SK-N-SH treated with all-trans-retinoic acid at 6 μM for 48 hours (cell line): ENCODE results near the gene CTNNA3.
"Not testable (repeated sequence)": the region's sequence is repeated elsewhere in the genome, so short reads cannot be mapped to it uniquely, and the experiment has no call there.

Experiments
- ATAC-seq: fragments of 200-7000 bp; cut with Tn5 transposase; 3 replicates; pipeline ENCODE4 v1.9.1; 2020; ENCODE audit warnings: mild to moderate bottlenecking, moderate library complexity
- ARNTL ChIP-seq: fragments of 450-650 bp; formaldehyde crosslinking; IDR thresholded peaks from 2 replicates; pipeline ENCODE4 v1.5.0; 2020; ENCODE audit warnings: low read depth, mild to moderate bottlenecking, moderate library complexity, borderline replicate concordance
- BACH2 ChIP-seq: fragments of 250-450 bp; sonication (Bioruptor Pico); IDR thresholded peaks from 2 replicates; pipeline ENCODE4 v1.9.0; 2021; ENCODE audit warnings: mild to moderate bottlenecking, borderline replicate concordance
- CSDC2 ChIP-seq: fragments of 250-450 bp; sonication (Bioruptor Pico); IDR thresholded peaks from 2 replicates; pipeline ENCODE4 v1.5.0; 2020; ENCODE audit warnings: mild to moderate bottlenecking, moderate library complexity
- CSRNP3 ChIP-seq: fragments of 250-450 bp; sonication (Bioruptor Pico); IDR thresholded peaks from 2 replicates; pipeline ENCODE4 v1.5.1; 2021; ENCODE audit warnings: mild to moderate bottlenecking, moderate library complexity
- ESRRG ChIP-seq: fragments of 250-450 bp; sonication (Bioruptor Pico); IDR thresholded peaks from 2 replicates; pipeline ENCODE4 v1.6.1; 2021; ENCODE audit warnings: mild to moderate bottlenecking
- GLIS3 ChIP-seq: fragments of 250-450 bp; sonication (Bioruptor Pico); IDR thresholded peaks from 2 replicates; pipeline ENCODE4 v1.5.0; 2020; ENCODE audit warnings: mild to moderate bottlenecking, moderate library complexity
- ISL1 ChIP-seq: fragments of 250-450 bp; sonication (Bioruptor Pico); IDR thresholded peaks from 2 replicates; pipeline ENCODE4 v2.1.2; 2022; ENCODE audit warnings: mild to moderate bottlenecking, moderate library complexity
- OSR1 ChIP-seq: fragments of 250-450 bp; sonication (Bioruptor Pico); IDR thresholded peaks from 2 replicates; pipeline ENCODE4 v1.8.0; 2022; ENCODE audit warnings: moderate library complexity, mild to moderate bottlenecking, inconsistent platforms
- PATZ1 ChIP-seq: fragments of 250-450 bp; sonication (Bioruptor Pico); IDR thresholded peaks from 2 replicates; pipeline ENCODE4 v1.8.0; 2020; ENCODE audit warnings: mild to moderate bottlenecking, moderate library complexity, borderline replicate concordance
- POU6F1 ChIP-seq: fragments of 250-450 bp; sonication (Bioruptor Pico); IDR thresholded peaks from 2 replicates; pipeline ENCODE4 v1.8.0; 2021; ENCODE audit warnings: low read depth, mild to moderate bottlenecking, moderate library complexity, borderline replicate concordance
- PPARA ChIP-seq: fragments of 250-450 bp; sonication (Bioruptor Pico); IDR thresholded peaks from 2 replicates; pipeline ENCODE4 v1.5.0; 2020; ENCODE audit warnings: mild to moderate bottlenecking, borderline replicate concordance
- RARB ChIP-seq: fragments of 250-450 bp; sonication (Bioruptor Pico); IDR thresholded peaks from 2 replicates; pipeline ENCODE4 v1.8.0; 2021; ENCODE audit warnings: mild to moderate bottlenecking, moderate library complexity
- SNAI2 ChIP-seq: fragments of 250-450 bp; sonication (Bioruptor Pico); IDR thresholded peaks from 2 replicates; pipeline ENCODE4 v1.5.0; 2020; ENCODE audit warnings: mild to moderate bottlenecking, moderate library complexity
- TCF4 ChIP-seq: fragments of 250-450 bp; sonication (Bioruptor Pico); IDR thresholded peaks from 2 replicates; pipeline ENCODE4 v1.8.0; 2021; ENCODE audit warnings: mild to moderate bottlenecking, moderate library complexity, borderline replicate concordance
- TOX ChIP-seq: fragments of 250-450 bp; sonication (Bioruptor Pico); IDR thresholded peaks from 2 replicates; pipeline ENCODE4 v1.8.0; 2021; ENCODE audit warnings: mild to moderate bottlenecking, moderate library complexity, borderline replicate concordance
- TSHZ2 ChIP-seq: fragments of 250-450 bp; sonication (Bioruptor Pico); IDR thresholded peaks from 2 replicates; pipeline ENCODE4 v1.5.0; 2020; ENCODE audit warnings: mild to moderate bottlenecking, moderate library complexity
- ZC3H10 ChIP-seq: fragments of 250-450 bp; sonication (Bioruptor Pico); IDR thresholded peaks from 2 replicates; pipeline ENCODE4 v1.5.1; 2021; ENCODE audit warnings: mild to moderate bottlenecking, moderate library complexity
- ZFP3 ChIP-seq: fragments of 250-450 bp; sonication (Bioruptor Pico); IDR thresholded peaks from 2 replicates; pipeline ENCODE4 v1.5.0; 2020; ENCODE audit warnings: mild to moderate bottlenecking, moderate library complexity
- ZFP30 ChIP-seq: fragments of 450-650 bp; formaldehyde crosslinking; IDR thresholded peaks from 2 replicates; pipeline ENCODE4 v1.5.0; 2022; ENCODE audit warnings: mild to moderate bottlenecking, moderate library complexity
- ZNF565 ChIP-seq: fragments of 450-650 bp; formaldehyde crosslinking; conservative IDR thresholded peaks from 2 replicates; pipeline ENCODE4 v1.5.0; 2020; ENCODE audit warnings: low read depth, mild to moderate bottlenecking, moderate library complexity
- ZNF70 ChIP-seq: fragments of 450-650 bp; formaldehyde crosslinking; IDR thresholded peaks from 2 replicates; pipeline ENCODE4 v1.5.0; 2020; ENCODE audit warnings: mild to moderate bottlenecking, moderate library complexity
- ZNF8 ChIP-seq: fragments of 450-650 bp; formaldehyde crosslinking; IDR thresholded peaks from 2 replicates; pipeline ENCODE4 v1.5.0; 2020; ENCODE audit warnings: mild to moderate bottlenecking, moderate library complexity

CTNNA3 gene

GRCh38 chr10:67705921-67706320, 9.9 kb upstream of the CTNNA3 start:
- ATAC-seq: no peak
- TF ChIP-seq TCF4 (no peak), POU6F1 (no peak), ZFP3 (CRISPR knock-in tag) (no peak), ZNF70 (CRISPR knock-in tag) (no peak), ZC3H10 (CRISPR knock-in tag) (no peak), ARNTL (no peak), ZNF8 (CRISPR knock-in tag) (no peak), ZNF565 (CRISPR knock-in tag) (no peak), CSRNP3 (CRISPR knock-in tag) (no peak), ESRRG (CRISPR knock-in tag) (no peak), TSHZ2 (no peak), TOX (CRISPR knock-in tag) (no peak)

- not testable (repeated sequence) for ATAC-seq
These were observed 3.7 kb upstream of the CTNNA3 start for GRCh38 chr10:67699613-67700270.

GRCh38 chr10:67698164-67698563, 2.2 kb upstream of the CTNNA3 start:
- ATAC-seq: no peak
- TF ChIP-seq TOX (CRISPR knock-in tag) (no peak), ESRRG (CRISPR knock-in tag) (no peak), ZNF565 (CRISPR knock-in tag) (no peak), ZNF8 (CRISPR knock-in tag) (no peak), PATZ1 (CRISPR knock-in tag) (no peak), SNAI2 (CRISPR knock-in tag) (no peak), ZNF70 (CRISPR knock-in tag) (no peak), BACH2 (CRISPR knock-in tag) (no peak), PPARA (no peak), RARB (CRISPR knock-in tag) (no peak), ZFP30 (no peak), OSR1 (CRISPR knock-in tag) (no peak), CSDC2 (CRISPR knock-in tag) (no peak), ISL1 (no peak), ARNTL (no peak), ZC3H10 (CRISPR knock-in tag) (no peak), GLIS3 (CRISPR knock-in tag) (no peak), TSHZ2 (no peak)
